Neural progenitor cell (in vitro differentiated cells): ENCODE data around the gene ACOT2.

Source experiments
- EZH2 ChIP-seq: fragments of 200-600 bp; sonication (generic); IDR thresholded peaks from 2 replicates; pipeline ENCODE4 v1.6.1; 2017; ENCODE audit warnings: antibody characterized with exemption, mild to moderate bottlenecking, moderate library complexity
- EZH2phosphoT487 ChIP-seq: fragments of 200-600 bp; sonication (generic); IDR thresholded peaks from 2 replicates; pipeline ENCODE4 v1.6.1; 2017; ENCODE audit warnings: antibody characterized with exemption
- TF ChIP-seq, protein P1 (sequence below): fragments of 200-600 bp; sonication (generic); IDR thresholded peaks from 2 replicates; pipeline ENCODE4 v1.5.1; 2017; ENCODE audit warnings: antibody characterized with exemption, mild to moderate bottlenecking

- TF ChIP-seq, protein P1, sequence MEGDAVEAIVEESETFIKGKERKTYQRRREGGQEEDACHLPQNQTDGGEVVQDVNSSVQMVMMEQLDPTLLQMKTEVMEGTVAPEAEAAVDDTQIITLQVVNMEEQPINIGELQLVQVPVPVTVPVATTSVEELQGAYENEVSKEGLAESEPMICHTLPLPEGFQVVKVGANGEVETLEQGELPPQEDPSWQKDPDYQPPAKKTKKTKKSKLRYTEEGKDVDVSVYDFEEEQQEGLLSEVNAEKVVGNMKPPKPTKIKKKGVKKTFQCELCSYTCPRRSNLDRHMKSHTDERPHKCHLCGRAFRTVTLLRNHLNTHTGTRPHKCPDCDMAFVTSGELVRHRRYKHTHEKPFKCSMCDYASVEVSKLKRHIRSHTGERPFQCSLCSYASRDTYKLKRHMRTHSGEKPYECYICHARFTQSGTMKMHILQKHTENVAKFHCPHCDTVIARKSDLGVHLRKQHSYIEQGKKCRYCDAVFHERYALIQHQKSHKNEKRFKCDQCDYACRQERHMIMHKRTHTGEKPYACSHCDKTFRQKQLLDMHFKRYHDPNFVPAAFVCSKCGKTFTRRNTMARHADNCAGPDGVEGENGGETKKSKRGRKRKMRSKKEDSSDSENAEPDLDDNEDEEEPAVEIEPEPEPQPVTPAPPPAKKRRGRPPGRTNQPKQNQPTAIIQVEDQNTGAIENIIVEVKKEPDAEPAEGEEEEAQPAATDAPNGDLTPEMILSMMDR: no peak
- TF ChIP-seq EZH2phosphoT487 (no peak), EZH2 (no peak)
Observed at GRCh38 chr14:73606271-73606670, 37.3 kb downstream of the ACOT2 start.
